ENCODE measurements around the gene DUSP28.

DUSP28 gene

DNA sequence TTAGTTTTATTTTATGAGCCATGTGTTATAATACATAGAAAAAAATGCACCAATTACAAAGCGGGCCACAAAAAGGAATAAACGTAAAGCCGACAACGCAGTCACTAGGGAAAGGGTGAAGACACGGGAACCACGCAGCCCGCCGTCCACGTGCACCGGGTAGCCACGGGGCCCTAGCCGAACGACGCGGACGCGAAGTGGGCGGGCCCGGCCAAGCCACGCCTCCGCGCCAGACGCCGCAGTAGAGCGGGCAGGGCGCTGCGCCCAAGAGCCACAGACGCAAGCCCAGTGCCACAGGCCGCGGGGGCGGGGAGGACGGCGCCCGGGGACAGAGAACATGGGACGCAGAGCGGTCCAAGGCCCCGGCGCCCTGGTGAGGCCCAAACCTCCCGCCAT lies at the start of gene DUSP28:
TSS of gene DUSP28 (plus strand) at position 274 of the 396 bp plus-strand sequence. CDS start 328 bp downstream, outside the sequence.
- DNase-seq: peak; percentile 96 to 99 (median 98)

DNA sequence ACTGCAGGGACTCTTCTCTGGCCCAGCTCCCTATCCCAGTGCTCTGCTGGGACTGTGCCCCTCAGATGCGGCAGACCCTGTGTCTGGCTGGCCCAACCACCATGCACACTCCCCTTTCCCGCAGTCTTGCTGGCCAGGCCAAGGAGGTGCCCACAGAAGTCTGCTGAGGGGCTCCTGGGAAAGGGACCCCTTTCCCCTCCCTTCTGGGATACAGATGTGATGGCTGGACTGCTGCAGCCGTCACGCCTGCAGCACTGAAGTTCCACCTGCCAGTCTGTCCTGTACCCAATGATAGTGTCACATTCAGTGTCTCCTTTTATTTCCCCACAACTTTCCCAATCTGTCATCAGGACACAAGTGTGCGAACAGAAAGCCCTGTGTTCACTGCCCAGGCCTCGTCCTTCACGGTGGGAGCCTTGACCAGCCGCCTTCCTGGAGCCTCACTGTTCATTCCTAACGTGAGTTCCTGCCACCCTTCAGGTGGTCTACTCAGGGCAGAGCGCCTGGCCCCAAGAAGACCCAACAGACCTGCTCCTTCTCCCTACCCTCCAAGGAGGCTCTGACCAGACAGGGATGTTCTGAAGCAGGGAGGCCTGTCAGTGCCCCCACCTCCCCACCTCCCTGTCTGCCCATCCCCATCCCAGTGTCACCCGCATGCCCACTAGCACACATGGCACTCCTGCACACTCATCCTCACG lies 49.5 kb upstream of the DUSP28 start:
- DNase-seq: no peak

DNA sequence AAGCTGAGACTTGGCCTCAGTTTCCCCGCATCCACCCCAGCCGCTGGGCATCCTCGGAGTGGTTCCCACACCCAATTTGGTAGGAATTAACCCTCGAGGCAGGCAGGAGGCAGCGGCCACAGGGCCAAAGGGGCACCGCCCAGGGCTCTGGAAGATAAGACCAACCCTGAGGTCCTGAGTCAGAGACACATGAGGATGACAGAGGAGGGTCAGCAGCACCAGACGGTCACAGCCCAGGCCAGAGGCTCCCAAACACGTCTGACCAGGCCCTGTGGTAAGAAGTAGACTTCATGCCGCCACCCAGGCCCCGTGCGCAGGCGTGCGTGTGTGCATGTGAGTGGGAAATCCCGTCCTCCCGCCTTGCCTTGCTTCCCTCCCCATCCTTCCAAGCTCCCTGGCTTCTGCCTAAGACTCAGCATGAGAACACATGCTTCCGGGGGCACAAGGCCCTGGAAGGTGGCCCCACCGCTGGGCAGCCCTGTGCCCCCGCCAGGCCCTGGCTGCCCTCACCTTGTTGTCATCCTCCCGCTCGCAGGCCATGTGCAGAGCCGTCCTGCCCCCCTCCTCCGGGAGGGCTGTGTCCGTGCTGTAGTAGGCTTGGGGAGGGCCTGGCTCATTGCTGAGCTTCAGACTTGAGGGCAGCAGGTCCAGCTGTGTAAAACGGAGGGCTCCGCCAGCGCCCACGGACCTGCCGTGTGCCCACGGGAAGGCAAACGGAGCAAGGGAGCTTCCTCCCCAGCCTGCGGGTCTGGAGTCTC lies 48.6 kb upstream of the DUSP28 start:
- DNase-seq: peak in 1 of 3 donors; percentile 16

GRCh38 chr2:240512109-240512485 lies 48.1 kb upstream of the DUSP28 start:
- no peak for DNase-seq

GRCh38 chr2:240512666-240513535 lies 47.3 kb upstream of the DUSP28 start:
- no peak for DNase-seq

GRCh38 chr2:240513549-240514287 lies 46.4 kb upstream of the DUSP28 start:
- DNase-seq: peak; percentile 97

DNA sequence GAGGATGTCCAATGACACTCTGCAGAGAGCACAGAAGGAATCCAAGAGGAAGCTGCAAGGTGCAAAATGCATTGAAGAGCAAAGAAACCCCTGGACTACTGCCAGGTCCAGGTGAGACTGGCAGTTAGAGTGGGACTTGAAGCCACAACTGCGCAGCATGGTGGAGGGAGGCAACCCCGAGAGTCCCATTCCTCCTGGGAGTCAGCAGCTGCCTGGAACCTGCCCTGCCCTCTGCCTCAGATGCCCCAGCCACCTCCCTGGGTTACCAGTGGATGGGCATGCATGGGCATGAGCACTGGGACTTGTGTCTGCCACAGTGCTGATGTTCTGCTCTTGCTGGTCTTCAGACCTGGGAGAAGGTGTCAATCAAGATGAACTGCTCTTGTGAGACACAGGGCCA lies 45.5 kb upstream of the DUSP28 start:
- DNase-seq: no peak

DNA sequence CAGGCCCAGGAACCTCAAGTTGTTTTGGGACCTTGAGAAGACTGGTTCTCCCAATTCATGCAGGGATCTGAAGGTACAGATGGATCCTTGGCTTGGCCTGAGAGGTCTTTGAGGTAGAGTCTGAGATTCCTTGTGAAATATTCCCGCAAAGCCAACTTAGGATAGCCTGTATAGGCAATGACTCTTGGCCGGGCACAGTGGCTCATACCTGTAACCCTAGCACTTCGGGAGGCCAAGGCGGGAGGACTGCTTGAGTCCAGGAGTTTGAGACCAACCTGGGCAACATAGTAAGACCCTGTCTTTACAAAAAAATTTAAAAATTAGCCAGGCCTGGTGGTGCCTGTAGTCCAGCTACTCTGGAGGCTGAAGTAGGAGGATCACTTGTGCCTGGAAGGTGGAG lies 42.8 kb upstream of the DUSP28 start:
- DNase-seq: no peak

DNA sequence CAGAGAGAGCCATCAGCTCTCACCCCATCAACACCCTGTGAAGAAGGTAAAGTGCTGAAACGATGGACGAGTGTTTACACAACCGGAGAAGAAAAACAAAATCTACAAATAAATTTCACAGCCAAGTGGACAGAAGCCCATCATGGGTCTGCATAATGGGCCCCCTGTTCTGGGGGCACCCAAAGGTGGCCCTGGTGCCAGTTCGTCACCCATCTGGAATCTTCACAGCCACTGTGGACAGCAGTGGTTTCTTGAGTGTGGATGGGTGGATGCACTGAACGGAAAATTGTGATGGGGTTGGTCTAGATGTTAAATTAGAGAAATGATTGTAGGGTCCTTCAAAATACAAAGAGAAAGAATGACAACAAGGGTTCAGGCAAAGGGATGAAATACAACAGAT lies 41.2 kb upstream of the DUSP28 start:
- no peak for DNase-seq

- DNase-seq: peak in 2 of 3 donors; percentile 16 to 34
These were observed 40.6 kb upstream of the DUSP28 start for GRCh38 chr2:240519396-240520129.

DNA sequence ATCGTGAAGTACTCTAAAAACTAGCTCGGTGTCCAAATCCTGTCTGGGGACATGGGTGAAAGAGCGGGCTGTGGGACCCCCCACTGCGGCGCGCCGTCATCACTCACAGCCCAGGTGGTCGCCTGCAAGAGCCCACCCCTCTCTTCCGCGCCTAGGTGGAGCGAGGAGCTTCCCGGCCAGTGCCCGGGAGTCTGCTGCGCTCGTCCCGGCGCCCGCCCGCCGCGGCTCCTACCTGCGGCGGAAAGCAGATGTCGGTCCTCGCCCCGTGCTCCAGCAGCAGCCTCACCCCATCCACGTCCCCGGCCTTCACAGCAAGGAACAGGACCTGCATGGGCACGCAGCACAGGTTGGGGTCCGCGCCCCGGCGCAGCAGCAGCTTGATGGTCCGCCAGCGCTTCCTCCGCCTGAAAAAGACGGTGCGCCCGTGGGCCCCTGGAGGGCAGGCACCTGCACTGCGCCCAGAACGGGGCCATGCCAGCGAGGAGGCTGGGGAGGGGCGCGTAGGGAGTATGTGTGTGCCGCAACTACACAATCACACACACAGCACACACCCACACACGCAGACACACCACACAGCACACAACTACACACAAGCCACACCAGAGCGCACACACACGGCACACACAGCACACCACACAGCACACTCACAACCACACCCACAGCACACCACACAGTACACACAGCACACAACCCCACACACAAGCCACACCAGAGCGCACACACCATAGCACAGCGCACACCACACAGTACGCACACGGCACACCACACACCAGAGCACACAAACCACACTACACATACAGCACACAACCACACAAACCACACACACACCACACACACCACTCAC lies 39.8 kb upstream of the DUSP28 start:
- DNase-seq: no peak

GRCh38 chr2:240520974-240521350 lies 39.2 kb upstream of the DUSP28 start:
- no peak for DNase-seq

- peak in 1 of 3 donors; percentile 10 for DNase-seq
These were observed 38.3 kb upstream of the DUSP28 start for GRCh38 chr2:240521885-240522284.

DNA sequence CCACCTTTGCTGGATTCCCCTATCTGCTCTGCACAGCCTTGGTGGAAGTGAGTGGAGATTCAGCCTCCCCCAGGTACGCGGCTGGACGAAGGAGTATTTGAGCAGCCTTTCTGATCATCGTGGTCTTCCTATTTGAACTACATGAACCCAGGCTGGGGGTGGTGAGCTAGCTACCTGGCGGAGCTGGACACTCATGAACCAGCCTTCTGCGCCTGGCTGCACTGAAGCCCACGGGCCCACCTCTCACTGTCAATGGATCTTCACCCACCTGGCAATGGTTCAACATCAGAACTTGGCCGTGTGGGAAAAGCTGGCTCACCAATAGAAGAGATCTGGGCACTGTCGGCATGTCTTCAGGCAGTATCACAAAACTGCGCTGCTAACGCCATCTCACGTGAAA lies 37.8 kb upstream of the DUSP28 start:
- DNase-seq: no peak

- DNase-seq: no peak
These were observed 36.5 kb upstream of the DUSP28 start for GRCh38 chr2:240523451-240524281.

- DNase-seq: no peak
These were observed 35.0 kb upstream of the DUSP28 start for GRCh38 chr2:240524963-240525718.

GRCh38 chr2:240525802-240526201 lies 34.4 kb upstream of the DUSP28 start:
- no peak for DNase-seq

DNA sequence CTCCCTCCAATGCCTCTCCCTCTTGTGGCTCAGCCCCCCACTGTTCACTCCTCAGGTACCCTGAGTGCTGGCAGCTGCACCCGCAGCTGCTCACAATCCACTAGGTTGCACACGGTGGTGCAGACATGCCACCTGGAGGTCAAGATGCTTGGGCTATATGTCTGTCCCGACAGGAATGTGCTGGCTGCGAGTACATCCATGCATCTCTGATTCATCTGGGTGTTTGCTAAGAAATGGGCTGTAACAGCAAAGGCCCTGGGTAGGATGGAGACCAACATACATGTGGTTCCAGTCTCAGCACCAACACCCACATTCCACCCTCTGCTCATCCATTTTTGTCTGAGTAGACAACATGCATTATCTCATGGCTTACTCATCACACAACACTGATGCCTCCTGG lies 33.6 kb upstream of the DUSP28 start:
- no peak for DNase-seq

GRCh38 chr2:240527153-240527750 lies 32.9 kb upstream of the DUSP28 start:
- no peak for DNase-seq
